Measurements from ENCODE around the gene AUTS2. TPM values are rescaled to one million over a fixed set of nuclear protein-coding genes. Genes with fewer than 3 reads are reported as not detected.
A peak's percentile ranks its signal among the peaks of the same experiment; 100 is the strongest.

The AUTS2 gene
- total RNA-seq, 6 donors from 2014 or later = 38.9 to 151 (median 55.8) TPM

GRCh38 chr7:69956541-69956940 lies 358.3 kb downstream of the AUTS2 start:
- Histone ChIP-seq H3K27me3 (no peaks in the 10 kb centered on the region), H3K4me1 (peaks cover 0 to 1% (median under 1%) of the 10 kb centered on the region in 4 donors), H3K9me3 (no peaks in the 10 kb centered on the region), H3K36me3 (no peaks in the 10 kb centered on the region), H3K27ac (no peak overlapping the region), H3K4me3 (no peak overlapping the region)
- ATAC-seq (ENCODE audit: low FRiP score in 2 of 2) = no peak
- no peak for TF ChIP-seq POLR2AphosphoS5 (IDR thresholded peaks at IDR 0.05)
- no peak for TF ChIP-seq POLR2A (IDR thresholded peaks at IDR 0.05)
- no peak for TF ChIP-seq EP300 (IDR thresholded peaks at IDR 0.05)
- TF ChIP-seq CTCF (IDR thresholded peaks at IDR 0.05) = no peak
- no peak for DNase-seq
- WGBS, 2 donors = 93 to 96% methylated on average over 6 of the region's 6 CpGs

GRCh38 chr7:69957661-69958060 lies 359.4 kb downstream of the AUTS2 start:
- Histone ChIP-seq H3K36me3 (no peaks in the 10 kb centered on the region), H3K4me3 (no peak overlapping the region), H3K27ac (no peak overlapping the region), H3K4me1 (peaks cover 11 to 12% (median 11%) of the 10 kb centered on the region in 4 donors), H3K27me3 (no peaks in the 10 kb centered on the region), H3K9me3 (no peaks in the 10 kb centered on the region)
- WGBS, 2 donors = 75 to 96% methylated on average over 2 of the region's 2 CpGs
- DNase-seq (no peak), ATAC-seq (ENCODE audit: low FRiP score in 2 of 2) (no peak)
- TF ChIP-seq EP300 (IDR thresholded peaks at IDR 0.05) = no peak
- no peak for TF ChIP-seq CTCF (IDR thresholded peaks at IDR 0.05)
- no peak for TF ChIP-seq POLR2AphosphoS5 (IDR thresholded peaks at IDR 0.05)
- TF ChIP-seq POLR2A (IDR thresholded peaks at IDR 0.05) = no peak

DNA sequence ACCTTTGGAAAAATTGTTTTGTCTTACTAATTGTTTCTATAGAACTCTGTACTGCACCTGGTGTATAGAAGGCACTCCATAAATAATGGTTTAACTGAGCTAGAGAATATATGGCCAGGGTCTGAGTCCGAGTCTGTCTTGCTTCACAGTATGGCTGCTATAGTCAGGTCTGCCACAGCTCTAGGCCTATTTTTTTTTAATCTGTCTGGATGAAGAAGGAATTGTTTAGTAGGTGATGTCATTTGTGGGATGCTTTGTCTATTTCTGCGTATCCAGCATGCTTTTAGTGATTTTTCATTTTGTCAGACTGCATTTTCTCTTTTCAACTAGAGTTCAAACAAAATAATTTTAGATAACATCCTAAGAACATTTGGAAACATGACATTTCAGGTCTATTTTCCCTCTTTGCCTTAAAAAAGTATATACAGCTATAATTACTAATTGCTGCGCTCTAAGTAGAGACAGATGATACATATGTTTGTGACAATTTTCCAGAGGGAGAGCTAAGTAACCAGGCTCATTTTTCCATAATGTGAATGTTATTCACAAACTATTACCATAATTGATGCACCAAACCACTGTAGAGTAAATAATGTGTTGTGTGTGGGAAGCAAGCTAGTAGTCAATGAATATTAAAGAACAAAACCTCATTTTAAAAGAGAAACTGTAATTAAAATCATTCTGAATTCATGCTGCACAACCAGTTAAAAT lies 361.7 kb downstream of the AUTS2 start:
- Histone ChIP-seq H3K27me3 (no peaks in the 10 kb centered on the region), H3K4me1 (peaks cover 16 to 23% (median 18%) of the 10 kb centered on the region in 4 donors), H3K36me3 (no peaks in the 10 kb centered on the region), H3K9me3 (no peaks in the 10 kb centered on the region), H3K4me3 (no peak overlapping the region), H3K27ac (no peak overlapping the region)
- WGBS, 2 donors = 91 to 93% methylated on average over 3 of the region's 3 CpGs
- TF ChIP-seq POLR2AphosphoS5 (IDR thresholded peaks at IDR 0.05) (no peak), POLR2A (IDR thresholded peaks at IDR 0.05) (no peak), EP300 (IDR thresholded peaks at IDR 0.05) (no peak), CTCF (IDR thresholded peaks at IDR 0.05) (no peak)
- ATAC-seq (ENCODE audit: low FRiP score in 2 of 2) (no peak), DNase-seq (no peak)

DNA sequence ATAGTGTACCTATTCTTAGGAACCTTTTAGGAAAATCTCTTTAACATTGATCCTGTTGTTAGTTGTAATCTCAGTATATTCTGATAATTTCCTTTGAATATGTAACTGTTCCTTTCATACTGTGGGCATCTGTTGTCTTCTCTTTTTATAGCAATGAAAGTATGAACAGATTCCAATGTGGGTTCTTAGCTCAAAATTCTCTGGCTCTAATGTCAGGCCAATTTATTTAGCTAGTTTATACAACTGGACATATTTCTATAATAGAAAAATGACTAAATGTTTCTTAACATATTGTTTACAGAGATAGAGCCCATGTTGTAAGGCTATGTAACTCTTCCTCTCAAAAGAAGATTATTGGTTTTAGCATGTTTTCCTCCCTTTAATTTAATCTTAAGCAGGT lies 363.2 kb downstream of the AUTS2 start:
- Histone ChIP-seq H3K27me3 (no peaks in the 10 kb centered on the region), H3K27ac (no peak overlapping the region), H3K4me1 (peaks cover 16 to 23% (median 18%) of the 10 kb centered on the region in 4 donors), H3K4me3 (no peak overlapping the region), H3K36me3 (no peaks in the 10 kb centered on the region), H3K9me3 (no peaks in the 10 kb centered on the region)
- no peak for TF ChIP-seq POLR2AphosphoS5 (IDR thresholded peaks at IDR 0.05)
- no peak for ATAC-seq (ENCODE audit: low FRiP score in 2 of 2)
- no peak for DNase-seq

DNA sequence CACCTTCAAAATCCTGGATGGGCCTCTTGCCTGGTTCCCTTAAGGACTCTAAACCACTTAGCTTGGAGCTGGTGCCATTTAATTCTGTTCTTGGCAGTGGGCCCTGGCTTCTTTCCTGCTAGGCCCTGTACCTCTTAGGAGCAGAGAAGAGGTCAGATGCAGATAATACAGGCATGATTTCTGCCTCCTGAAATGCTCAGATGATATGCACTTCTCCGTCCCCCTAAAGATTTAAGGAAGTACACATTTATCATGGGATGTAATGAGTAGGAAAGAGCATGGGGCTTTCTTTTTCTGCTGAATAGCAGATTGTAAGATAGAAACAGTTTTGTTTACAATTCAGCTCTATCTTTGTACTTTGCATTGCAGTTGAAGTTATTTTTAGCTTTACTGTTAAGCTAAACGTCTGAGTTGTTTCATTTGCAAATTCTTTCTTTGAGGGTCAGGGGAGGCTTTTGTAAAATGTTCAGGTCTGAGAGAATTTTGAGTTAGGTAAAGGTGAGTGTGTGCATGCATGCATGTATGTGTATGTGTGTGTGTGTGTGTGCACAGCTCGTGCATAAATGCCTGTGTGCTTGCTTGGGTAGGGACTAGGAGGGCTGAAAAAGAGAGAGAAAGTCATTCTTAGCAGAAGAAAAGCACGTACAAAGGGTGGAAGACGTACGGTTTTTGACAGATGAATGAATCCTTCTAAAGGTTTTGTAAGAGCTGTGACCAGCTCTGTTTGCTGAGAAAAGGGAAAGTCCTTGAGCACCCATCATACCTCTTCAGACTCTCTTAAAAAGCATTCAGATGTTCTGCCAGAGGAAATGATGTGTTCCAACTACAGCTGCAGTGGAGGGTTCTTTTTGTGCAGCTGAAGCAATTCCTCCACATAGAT lies 364.2 kb downstream of the AUTS2 start:
- peak; percentile 49 to 58 for ATAC-seq (ENCODE audit: low FRiP score in 2 of 2)
- WGBS, 2 donors = 6% methylated on average over 6 of the region's 6 CpGs
- Histone ChIP-seq H3K27me3 (no peaks in the 10 kb centered on the region), H3K36me3 (no peaks in the 10 kb centered on the region), H3K4me1 (peaks cover 20 to 29% (median 22%) of the 10 kb centered on the region in 4 donors), H3K27ac (no peak overlapping the region), H3K9me3 (no peaks in the 10 kb centered on the region), H3K4me3 (no peak overlapping the region)
- peak in 1 of 2 donors; percentile 67 for DNase-seq
- TF ChIP-seq CTCF (IDR thresholded peaks at IDR 0.05) (no peak), POLR2A (IDR thresholded peaks at IDR 0.05) (no peak), EP300 (IDR thresholded peaks at IDR 0.05) (no peak), POLR2AphosphoS5 (IDR thresholded peaks at IDR 0.05) (no peak)
